NT2/D1 (cell line): ENCODE results near the gene SPEN.

Experiments used
- SUZ12 ChIP-seq: IDR thresholded peaks from 2 replicates; pipeline ENCODE4 v1.6.1; 2011; ENCODE audit not compliant: insufficient read length, insufficient read depth; ENCODE audit errors: extremely low read depth
- YY1 ChIP-seq: IDR thresholded peaks from 2 replicates; pipeline ENCODE4 v1.6.1; 2011; ENCODE audit not compliant: insufficient read length, insufficient read depth

DNA sequence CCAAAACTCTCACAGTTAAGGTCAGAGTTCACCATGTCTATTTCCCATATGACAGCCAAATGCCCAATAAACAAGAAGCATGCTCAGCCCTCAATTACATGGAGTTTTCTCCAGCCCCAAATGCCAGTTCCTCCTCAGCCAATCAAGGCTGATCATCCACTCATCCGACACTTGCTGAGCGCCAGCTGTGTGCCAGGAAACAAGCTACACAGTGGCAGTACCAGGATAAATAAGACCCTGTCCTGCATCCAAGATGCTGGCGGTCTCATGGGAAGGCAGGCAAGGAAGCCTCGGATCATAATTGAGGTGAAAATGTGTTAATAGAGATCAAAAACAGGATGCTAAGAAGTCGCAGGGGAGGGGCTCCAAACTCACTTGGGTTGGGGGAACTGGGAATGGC lies 120.7 kb downstream of the SPEN start:
- TF ChIP-seq SUZ12 (no peak), YY1 (no peak)
